Lower lobe of right lung (tissue), 2 donors: Measurements from ENCODE around the gene RASGRF2. TPM values are rescaled to one million over a fixed set of nuclear protein-coding genes. Genes with fewer than 3 reads are reported as not detected.

Experiments used
- ATAC-seq, 2 donors: fragments of 200-7000 bp; cut with Tn5 transposase; one replicate each; pipeline ENCODE4 v1.9.1; 2020 to 2022; ENCODE audit warnings: mild to moderate bottlenecking in 2 of 2, moderate library complexity in 2 of 2
- DNase-seq: peaks from one replicate; pipeline ENCODE4 v3.0.0-alpha.2; 2020
- H3K27ac ChIP-seq: fragments of 200-600 bp; one replicate; pipeline ENCODE4 v1.8.0; 2022
- H3K27me3 ChIP-seq: fragments of 200-600 bp; one replicate; pipeline ENCODE4 v1.8.0; 2022; ENCODE audit warnings: low read depth
- H3K36me3 ChIP-seq: fragments of 200-600 bp; one replicate; pipeline ENCODE4 v1.8.0; 2022; ENCODE audit warnings: mild to moderate bottlenecking
- H3K4me1 ChIP-seq: fragments of 200-600 bp; one replicate; pipeline ENCODE4 v1.8.0; 2022
- H3K4me3 ChIP-seq: fragments of 200-600 bp; one replicate; pipeline ENCODE4 v1.8.0; 2022; ENCODE audit warnings: mild to moderate bottlenecking
- H3K9me3 ChIP-seq: fragments of 200-600 bp; one replicate; pipeline ENCODE4 v1.8.0; 2022
- CTCF ChIP-seq: fragments of 200-600 bp; IDR thresholded peaks from one replicate; pipeline ENCODE4 v1.8.0; 2022; ENCODE audit warnings: antibody characterized with exemption, mild to moderate bottlenecking
- intact Hi-C: fragments of 100-400 bp; cut with DNase I; formaldehyde crosslinking; loops from one replicate; pipeline ENCODE4 v1.11.0; 2022
- total RNA-seq: library from RNA; stranded (reverse); fragmentation: NEBNext Ultra II Directional; extraction: Animal tissue kit (Norgen Biotek cat#: 25700); gene quantifications from one replicate; pipeline ENCODE4 v1.2.1, GENCODE V29; 2021
- donor health status: DM: no; HTN: yes; CAD: no; lungs with severe emphysema.

Gene RASGRF2
- total RNA-seq, 1 donor from 2014 or later = 6.7 TPM

GRCh38 chr5:81134066-81134465 is 173.9 kb downstream of the RASGRF2 start:
- no peaks in the 10 kb centered on the region for H3K27me3 ChIP-seq
- ATAC-seq = no peak
- intact Hi-C loops = no loop called here
- no peaks in the 10 kb centered on the region for H3K36me3 ChIP-seq
- H3K27ac ChIP-seq = no peak overlapping the region
- no peak for DNase-seq
- H3K9me3 ChIP-seq = no peaks in the 10 kb centered on the region
- TF ChIP-seq CTCF = no peak
- no peaks in the 10 kb centered on the region for H3K4me1 ChIP-seq
- no peak overlapping the region for H3K4me3 ChIP-seq

GRCh38 chr5:81134566-81134965 is 174.4 kb downstream of the RASGRF2 start:
- ATAC-seq (no peak), DNase-seq (no peak)
- Histone ChIP-seq H3K27me3 (no peaks in the 10 kb centered on the region), H3K36me3 (no peaks in the 10 kb centered on the region), H3K4me1 (no peaks in the 10 kb centered on the region), H3K27ac (no peak overlapping the region), H3K9me3 (no peaks in the 10 kb centered on the region), H3K4me3 (no peak overlapping the region)
- intact Hi-C loops = no loop called here
- no peak for TF ChIP-seq CTCF

GRCh38 chr5:81136557-81136956 is 176.4 kb downstream of the RASGRF2 start:
- no peaks in the 10 kb centered on the region for H3K9me3 ChIP-seq
- no peaks in the 10 kb centered on the region for H3K36me3 ChIP-seq
- H3K4me3 ChIP-seq = no peak overlapping the region
- no peak overlapping the region for H3K27ac ChIP-seq
- TF ChIP-seq CTCF = no peak
- intact Hi-C loops = no loop called here
- H3K27me3 ChIP-seq = no peaks in the 10 kb centered on the region
- DNase-seq (no peak), ATAC-seq (no peak)
- no peaks in the 10 kb centered on the region for H3K4me1 ChIP-seq

GRCh38 chr5:81137833-81138232 is 177.7 kb downstream of the RASGRF2 start:
- Histone ChIP-seq H3K4me1 (no peaks in the 10 kb centered on the region), H3K36me3 (no peaks in the 10 kb centered on the region), H3K27me3 (no peaks in the 10 kb centered on the region), H3K9me3 (no peaks in the 10 kb centered on the region), H3K4me3 (no peak overlapping the region), H3K27ac (no peak overlapping the region)
- ATAC-seq (no peak), DNase-seq (no peak)
- TF ChIP-seq CTCF = no peak
- intact Hi-C loops = no loop called here

GRCh38 chr5:81140441-81140840 is 180.3 kb downstream of the RASGRF2 start:
- Histone ChIP-seq H3K4me1 (no peaks in the 10 kb centered on the region), H3K4me3 (no peak overlapping the region), H3K36me3 (no peaks in the 10 kb centered on the region), H3K9me3 (no peaks in the 10 kb centered on the region), H3K27ac (no peak overlapping the region), H3K27me3 (no peaks in the 10 kb centered on the region)
- TF ChIP-seq CTCF = no peak
- intact Hi-C loops = no loop called here
- no peak for DNase-seq
- ATAC-seq = no peak

GRCh38 chr5:81140943-81141342 is 180.8 kb downstream of the RASGRF2 start:
- no peaks in the 10 kb centered on the region for H3K9me3 ChIP-seq
- intact Hi-C loops = no loop called here

More at GRCh38 chr5:81140943-81141342, 180.8 kb downstream of the RASGRF2 start:
- no peak overlapping the region for H3K4me3 ChIP-seq
- H3K27ac ChIP-seq = no peak overlapping the region
- ATAC-seq (no peak), DNase-seq (no peak)
- TF ChIP-seq CTCF = no peak
- no peaks in the 10 kb centered on the region for H3K4me1 ChIP-seq
- no peaks in the 10 kb centered on the region for H3K36me3 ChIP-seq
- H3K27me3 ChIP-seq = no peaks in the 10 kb centered on the region
